ENCODE results near the gene TEX10. TPM values are rescaled to one million over a fixed set of nuclear protein-coding genes. Genes with fewer than 3 reads are reported as not detected.

Gene TEX10
- total RNA-seq, 4 donors from 2014 or later = 17.1 to 33.6 (median 22.9) TPM

DNA sequence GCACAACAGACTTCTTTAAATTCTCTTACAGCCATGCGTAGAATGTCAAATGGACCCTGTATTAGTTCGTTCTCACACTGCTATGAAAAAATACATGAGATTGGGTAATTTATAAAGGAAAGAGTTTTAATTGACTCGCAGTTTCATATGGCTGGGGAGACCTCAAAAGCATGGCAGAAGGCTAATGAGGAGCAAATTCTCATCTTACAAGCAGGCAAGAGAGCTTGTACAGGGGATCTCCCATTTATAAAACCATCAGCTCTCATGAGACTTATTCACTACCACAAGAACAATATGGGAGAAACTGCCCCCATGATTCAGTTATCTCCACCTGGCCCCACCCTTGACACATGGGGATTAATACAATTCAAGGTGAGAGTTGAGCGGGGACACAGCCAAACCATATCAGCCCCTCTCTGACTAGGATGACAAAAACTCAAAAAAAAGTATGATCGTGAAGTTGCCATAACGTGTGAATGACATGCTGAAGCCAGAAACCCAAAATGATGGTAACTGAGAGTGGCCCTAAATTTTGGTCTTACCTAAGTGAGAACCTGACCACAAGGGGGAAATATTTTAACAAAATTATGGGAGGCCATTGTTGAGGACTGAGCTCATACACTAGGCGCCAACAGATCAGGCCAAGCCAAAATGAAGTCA, 17.5 kb upstream of the TEX10 start:
- no peak overlapping the region for H3K27ac ChIP-seq
- H3K4me3 ChIP-seq = no peak overlapping the region
- no peak for DNase-seq (ENCODE audit: low spot score in 2 of 2)
- H3K9me3 ChIP-seq = no peaks in the 10 kb centered on the region
- WGBS = 96% methylated on average over 7 of the region's 7 CpGs
- no peak for TF ChIP-seq EP300 (IDR thresholded peaks at IDR 0.05)
- TF ChIP-seq POLR2AphosphoS5 (IDR thresholded peaks at IDR 0.05) = no peak
- no peaks in the 10 kb centered on the region for H3K27me3 ChIP-seq
- no peaks in the 10 kb centered on the region for H3K36me3 ChIP-seq
- no peaks in the 10 kb centered on the region for H3K4me1 ChIP-seq

GRCh38 chr9:100368672-100369071, 15.9 kb upstream of the TEX10 start:
- H3K9me3 ChIP-seq = no peaks in the 10 kb centered on the region
- H3K27me3 ChIP-seq = no peaks in the 10 kb centered on the region
- H3K36me3 ChIP-seq = no peaks in the 10 kb centered on the region
- H3K4me3 ChIP-seq = no peak overlapping the region
- no peak overlapping the region for H3K27ac ChIP-seq
- TF ChIP-seq, protein P1, sequence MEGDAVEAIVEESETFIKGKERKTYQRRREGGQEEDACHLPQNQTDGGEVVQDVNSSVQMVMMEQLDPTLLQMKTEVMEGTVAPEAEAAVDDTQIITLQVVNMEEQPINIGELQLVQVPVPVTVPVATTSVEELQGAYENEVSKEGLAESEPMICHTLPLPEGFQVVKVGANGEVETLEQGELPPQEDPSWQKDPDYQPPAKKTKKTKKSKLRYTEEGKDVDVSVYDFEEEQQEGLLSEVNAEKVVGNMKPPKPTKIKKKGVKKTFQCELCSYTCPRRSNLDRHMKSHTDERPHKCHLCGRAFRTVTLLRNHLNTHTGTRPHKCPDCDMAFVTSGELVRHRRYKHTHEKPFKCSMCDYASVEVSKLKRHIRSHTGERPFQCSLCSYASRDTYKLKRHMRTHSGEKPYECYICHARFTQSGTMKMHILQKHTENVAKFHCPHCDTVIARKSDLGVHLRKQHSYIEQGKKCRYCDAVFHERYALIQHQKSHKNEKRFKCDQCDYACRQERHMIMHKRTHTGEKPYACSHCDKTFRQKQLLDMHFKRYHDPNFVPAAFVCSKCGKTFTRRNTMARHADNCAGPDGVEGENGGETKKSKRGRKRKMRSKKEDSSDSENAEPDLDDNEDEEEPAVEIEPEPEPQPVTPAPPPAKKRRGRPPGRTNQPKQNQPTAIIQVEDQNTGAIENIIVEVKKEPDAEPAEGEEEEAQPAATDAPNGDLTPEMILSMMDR (IDR thresholded peaks at IDR 0.05) = no peak
- TF ChIP-seq POLR2AphosphoS5 (IDR thresholded peaks at IDR 0.05) = no peak
- 97% methylated on average over 9 of the region's 9 CpGs for WGBS
- H3K4me1 ChIP-seq = no peaks in the 10 kb centered on the region
- no peak for DNase-seq (ENCODE audit: low spot score in 2 of 2)

DNA sequence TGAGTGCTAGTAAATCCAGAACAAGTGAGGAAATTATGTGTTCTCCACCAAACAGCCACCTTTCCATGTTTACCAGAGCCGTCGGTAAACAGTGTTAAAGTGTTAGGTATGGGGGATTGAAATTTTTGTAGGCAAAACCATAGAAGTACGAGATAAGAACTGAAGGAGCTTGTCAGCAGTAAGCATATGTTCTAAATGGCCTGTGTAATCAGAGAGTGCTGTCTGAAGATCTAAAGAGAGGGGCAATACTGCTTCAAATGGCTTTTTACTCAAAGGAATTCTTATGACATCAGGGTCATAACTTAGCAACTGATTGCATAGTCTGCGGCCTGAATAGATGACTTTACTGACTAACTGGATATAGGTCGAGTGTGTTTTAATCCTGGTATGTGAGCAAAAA, 13.4 kb upstream of the TEX10 start:
- WGBS = 87% methylated on average over 5 of the region's 5 CpGs
- no peaks in the 10 kb centered on the region for H3K27me3 ChIP-seq
- H3K36me3 ChIP-seq = no peaks in the 10 kb centered on the region
- no peaks in the 10 kb centered on the region for H3K9me3 ChIP-seq
- no peaks in the 10 kb centered on the region for H3K4me1 ChIP-seq
- DNase-seq (ENCODE audit: low spot score in 2 of 2) = no peak
- TF ChIP-seq EP300 (IDR thresholded peaks at IDR 0.05) = no peak
- no peak for TF ChIP-seq POLR2A (IDR thresholded peaks at IDR 0.05)
- TF ChIP-seq, protein P1 (IDR thresholded peaks at IDR 0.05) = no peak
- H3K4me3 ChIP-seq = no peak overlapping the region
- H3K27ac ChIP-seq = no peak overlapping the region

GRCh38 chr9:100364013-100364412, 11.3 kb upstream of the TEX10 start:
- Histone ChIP-seq H3K36me3 (no peaks in the 10 kb centered on the region), H3K4me1 (no peaks in the 10 kb centered on the region), H3K27me3 (no peaks in the 10 kb centered on the region), H3K4me3 (no peak overlapping the region), H3K27ac (no peak overlapping the region), H3K9me3 (no peaks in the 10 kb centered on the region)
- no peak for DNase-seq (ENCODE audit: low spot score in 2 of 2)
- WGBS = 92% methylated on average over 8 of the region's 8 CpGs
- TF ChIP-seq POLR2A (IDR thresholded peaks at IDR 0.05) (no peak), POLR2AphosphoS5 (IDR thresholded peaks at IDR 0.05) (no peak), EP300 (IDR thresholded peaks at IDR 0.05) (no peak)
- TF ChIP-seq, protein P1 (IDR thresholded peaks at IDR 0.05) = no peak

DNA sequence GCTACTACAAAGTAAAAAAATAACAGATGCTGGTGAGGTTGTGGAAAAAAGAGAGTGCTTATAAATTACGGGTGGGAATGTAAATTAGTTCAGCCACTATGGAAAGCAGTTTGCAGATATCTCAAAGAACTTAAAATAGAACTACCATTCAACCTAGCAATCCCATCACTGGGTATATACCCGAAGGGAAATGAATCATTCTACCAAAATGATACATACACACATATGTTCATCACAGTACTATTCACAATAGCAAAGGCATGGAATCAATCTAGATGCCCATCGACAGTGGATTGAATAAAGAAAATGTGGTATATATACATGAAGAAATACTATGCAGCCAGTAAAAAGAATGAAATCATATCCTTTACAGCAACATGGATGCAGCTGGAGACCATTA, 6.3 kb upstream of the TEX10 start:
- Histone ChIP-seq H3K4me3 (no peak overlapping the region), H3K36me3 (no peaks in the 10 kb centered on the region), H3K9me3 (no peaks in the 10 kb centered on the region), H3K27me3 (no peaks in the 10 kb centered on the region), H3K27ac (no peak overlapping the region), H3K4me1 (no peaks in the 10 kb centered on the region)
- TF ChIP-seq EP300 (IDR thresholded peaks at IDR 0.05) = no peak
- no peak for TF ChIP-seq POLR2A (IDR thresholded peaks at IDR 0.05)
- TF ChIP-seq, protein P1 (IDR thresholded peaks at IDR 0.05) = no peak
- TF ChIP-seq POLR2AphosphoS5 (IDR thresholded peaks at IDR 0.05) = no peak
- WGBS = 92% methylated on average over 3 of the region's 3 CpGs
- no peak for DNase-seq (ENCODE audit: low spot score in 2 of 2)

- no peaks in the 10 kb centered on the region for H3K4me1 ChIP-seq
- H3K4me3 ChIP-seq = no peak overlapping the region
- H3K9me3 ChIP-seq = no peaks in the 10 kb centered on the region
- TF ChIP-seq, protein P1 (IDR thresholded peaks at IDR 0.05) = no peak
- TF ChIP-seq POLR2AphosphoS5 (IDR thresholded peaks at IDR 0.05) = no peak
- no peaks in the 10 kb centered on the region for H3K27me3 ChIP-seq
- DNase-seq (ENCODE audit: low spot score in 2 of 2) = no peak
- no peak overlapping the region for H3K27ac ChIP-seq
- H3K36me3 ChIP-seq = no peaks in the 10 kb centered on the region
- 75% methylated on average over 1 of the region's 1 CpG for WGBS
These were observed 4.8 kb upstream of the TEX10 start for GRCh38 chr9:100357501-100357900.

Data from suprapubic skin (tissue), 4 donors.